ENCODE results near the gene MYRFL.
"Not testable (repeated sequence)": the region's sequence is repeated elsewhere in the genome, so short reads cannot be mapped to it uniquely, and the experiment has no call there.

The MYRFL gene

DNA sequence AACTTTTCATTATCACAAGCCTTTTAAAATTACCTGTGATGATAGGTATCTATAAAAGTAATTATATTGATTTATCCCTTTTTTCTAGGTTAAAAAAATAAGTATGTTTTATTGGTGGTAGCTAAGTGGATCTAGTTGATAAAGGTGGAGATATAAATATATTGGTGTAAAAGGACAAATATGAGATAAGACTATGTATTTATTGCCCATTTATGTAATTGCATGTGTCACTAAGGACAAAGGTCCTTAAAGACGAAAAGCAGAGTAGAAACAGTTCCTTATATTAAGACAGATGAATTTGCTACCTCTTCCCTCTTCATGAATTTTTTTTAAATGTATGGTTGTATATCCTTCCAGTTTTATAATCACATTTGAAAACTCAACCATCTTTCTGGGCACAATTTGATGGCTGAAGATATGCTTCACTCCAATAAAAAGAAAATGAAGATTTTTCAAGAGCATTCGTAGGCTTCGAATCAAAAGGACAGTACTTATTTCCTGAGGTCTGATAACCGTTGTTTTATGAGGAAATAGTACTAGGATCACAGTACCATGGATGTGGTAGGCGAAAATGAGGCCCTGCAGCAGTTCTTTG is at the start of gene MYRFL:
Gene MYRFL (plus strand): TSS at position 262 of the 595 bp plus-strand sequence. CDS start 291 bp downstream, at position 553.
- no peak for DNase-seq

- no peak for DNase-seq
Observed at GRCh38 chr12:69779928-69780327, 45.1 kb upstream of the MYRFL start.

DNA sequence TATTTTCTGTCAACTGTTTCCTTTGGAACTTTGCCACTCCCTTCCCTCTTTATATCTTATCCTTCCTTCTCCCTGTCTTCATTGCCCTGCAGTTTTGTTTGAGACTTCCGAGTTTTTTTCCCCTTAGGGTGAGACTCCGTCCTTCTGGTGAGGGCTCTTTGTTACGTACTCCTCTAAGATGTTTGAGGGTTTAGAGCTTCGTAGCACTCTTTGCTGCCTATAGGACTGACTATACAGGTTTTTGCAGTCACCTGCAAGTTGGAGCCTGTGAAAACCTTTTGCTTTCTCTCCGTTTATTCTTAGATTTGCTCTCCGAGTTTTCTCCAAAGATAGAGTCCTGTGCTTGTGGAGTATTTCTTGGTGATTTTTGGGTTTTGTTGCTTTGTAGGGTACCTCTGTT is 41.7 kb upstream of the MYRFL start:
- DNase-seq: no peak

- DNase-seq: no peak
Observed at GRCh38 chr12:69789351-69789750, 35.7 kb upstream of the MYRFL start.

- DNase-seq: no peak
Observed at GRCh38 chr12:69792533-69792932, 32.5 kb upstream of the MYRFL start.

GRCh38 chr12:69807101-69807897 is 17.7 kb upstream of the MYRFL start:
- not testable (repeated sequence) for DNase-seq

DNA sequence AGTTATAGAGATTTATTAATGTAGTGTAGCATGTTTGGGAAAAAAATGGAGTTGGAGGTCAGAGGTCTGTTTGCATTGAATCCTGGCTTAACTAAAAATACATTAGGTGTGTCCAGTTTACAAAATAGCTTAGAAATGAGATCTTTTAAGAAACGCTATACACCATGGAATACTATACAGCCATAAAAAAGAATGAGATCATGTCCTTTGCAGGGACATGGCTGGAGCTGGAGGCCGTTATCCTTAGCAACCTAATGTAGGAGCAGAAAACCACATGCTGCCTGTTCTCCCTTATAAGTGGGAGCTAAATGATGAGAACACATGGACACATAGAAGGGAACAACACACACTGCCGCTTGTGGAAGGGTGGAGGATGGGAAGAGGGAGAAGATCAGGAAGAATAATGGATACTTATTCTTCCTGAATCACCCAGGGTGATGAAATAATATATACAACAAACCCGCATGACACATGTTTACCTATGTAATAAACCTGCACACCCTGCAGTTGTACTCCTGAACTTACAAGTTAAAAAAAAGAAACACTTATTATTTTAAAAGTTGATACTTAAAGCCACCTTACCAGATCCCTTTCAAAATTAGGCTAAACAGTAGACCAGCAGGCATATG is 14.0 kb upstream of the MYRFL start:
- DNase-seq: no peak

DNA sequence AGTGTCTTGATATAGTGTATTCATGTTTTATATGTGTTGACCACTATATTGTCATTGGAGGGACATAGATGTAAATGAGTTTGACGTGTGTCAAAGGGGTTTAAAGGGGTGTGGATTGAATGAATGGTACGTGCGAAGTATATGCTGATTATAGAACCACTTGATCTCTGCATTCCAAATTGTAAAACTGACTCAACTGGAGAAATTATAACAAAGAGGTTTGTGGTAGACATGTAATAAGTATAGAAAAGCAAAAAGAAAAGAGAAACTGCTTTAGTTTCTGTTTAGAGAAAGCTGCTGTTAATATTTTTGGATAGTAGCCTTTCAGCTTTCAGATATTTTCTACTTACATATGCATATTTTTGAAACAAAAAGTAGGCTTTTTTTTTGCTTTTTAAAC is 8.9 kb upstream of the MYRFL start:
- no peak for DNase-seq

DNA sequence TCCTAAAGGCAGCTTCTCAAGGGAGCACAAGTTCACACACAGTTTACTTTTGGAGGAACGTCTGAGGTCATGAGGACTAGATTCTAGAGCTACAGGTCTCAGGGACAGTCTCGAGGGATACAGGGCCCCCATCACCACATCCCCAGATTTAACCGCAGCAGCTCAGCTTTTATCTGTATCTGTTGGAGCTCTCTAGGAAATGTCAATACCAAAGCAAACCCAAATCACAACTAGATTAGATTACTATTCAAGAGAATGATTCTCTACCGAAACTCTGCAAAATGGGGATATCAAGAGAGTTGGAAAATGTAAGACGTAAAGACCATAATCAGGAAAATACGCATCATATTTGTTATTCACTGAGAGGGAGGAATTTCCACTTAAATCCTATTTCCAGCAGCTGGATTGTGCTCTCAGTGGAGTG is 4.0 kb upstream of the MYRFL start:
- no peak for DNase-seq

- DNase-seq: no peak
Observed at GRCh38 chr12:69821456-69822159, 3.4 kb upstream of the MYRFL start.

- no peak for DNase-seq
Observed at GRCh38 chr12:69822201-69822860, 2.7 kb upstream of the MYRFL start.

DNA sequence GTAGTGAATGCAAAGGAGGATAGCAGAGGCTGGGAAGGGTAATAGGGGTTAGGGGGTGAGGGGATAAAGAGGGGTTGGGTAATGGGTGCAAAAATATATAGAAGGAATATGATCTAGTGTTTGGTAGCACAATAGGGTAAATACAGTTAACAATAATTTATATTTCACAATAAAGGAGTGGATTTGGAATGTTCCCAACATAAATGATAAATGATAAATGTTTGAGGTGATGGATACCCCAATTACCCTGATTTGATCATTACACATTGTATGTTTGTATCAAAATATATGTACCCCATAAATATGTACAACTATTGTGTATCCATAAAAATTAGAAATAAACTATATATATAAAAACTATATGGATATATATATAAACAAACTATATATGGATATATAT is 999 bp upstream of the MYRFL start:
- no peak for DNase-seq

GRCh38 chr12:69828897-69829296 is 3.9 kb downstream of the MYRFL start:
- no peak for DNase-seq

GRCh38 chr12:69833696-69834095 is 8.7 kb downstream of the MYRFL start:
- DNase-seq: no peak

DNA sequence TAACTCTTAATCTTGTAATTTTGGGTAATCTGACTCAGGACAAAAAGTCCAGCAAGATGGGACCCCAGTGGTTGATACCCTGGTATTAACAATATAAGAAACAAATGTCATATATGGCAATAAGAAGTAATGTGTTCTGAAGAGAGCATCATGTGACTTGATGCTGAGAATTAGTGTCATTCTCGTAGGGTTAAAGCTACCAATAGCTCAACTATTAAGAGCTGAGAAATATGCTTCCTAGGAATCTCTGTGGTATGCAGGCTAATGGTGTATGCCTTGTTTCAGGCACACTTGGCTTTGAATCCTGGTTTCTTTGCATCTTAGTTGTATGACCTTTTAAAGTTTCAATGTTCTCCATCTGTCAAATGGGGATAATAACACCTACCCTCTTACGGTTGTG is 9.1 kb downstream of the MYRFL start:
- no peak for DNase-seq

DNA sequence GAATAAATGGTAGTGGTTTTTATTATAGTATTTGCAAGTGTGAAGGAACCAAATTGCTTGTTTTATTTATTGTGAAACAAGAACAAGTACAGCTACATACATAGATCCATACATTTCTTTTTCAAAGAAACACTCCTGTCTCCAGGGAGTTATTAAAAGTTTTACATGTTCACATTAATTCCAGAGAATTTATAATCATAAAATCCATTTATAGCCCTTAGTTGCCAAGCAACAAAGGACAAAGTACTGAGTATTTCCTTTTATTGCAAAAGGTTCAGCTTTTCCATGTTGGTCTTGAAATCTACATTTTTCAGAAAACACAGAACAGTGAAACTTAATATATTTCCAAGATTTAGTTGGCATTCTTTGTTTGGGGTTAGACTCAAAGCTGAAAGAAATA is 9.5 kb downstream of the MYRFL start:
- DNase-seq: no peak

DNA sequence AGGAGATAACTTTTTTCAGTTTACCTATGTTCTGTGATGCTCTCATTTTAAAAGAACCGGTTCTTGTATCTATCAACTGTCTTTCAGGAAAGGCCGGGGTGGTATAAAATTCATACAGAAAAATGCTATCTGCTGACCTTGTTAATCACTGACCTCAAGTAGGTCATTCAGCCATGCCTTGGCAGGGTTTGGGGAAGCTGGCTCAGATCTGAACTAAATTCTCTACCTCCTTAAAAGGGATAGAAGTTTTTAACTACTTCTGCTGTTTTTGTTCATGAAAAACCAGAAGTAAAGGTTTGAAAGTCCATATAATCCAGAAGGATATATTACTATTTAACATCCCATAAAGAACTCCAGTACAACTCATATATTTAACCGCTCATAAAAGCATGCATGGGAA is 10.1 kb downstream of the MYRFL start:
- DNase-seq: no peak

DNA sequence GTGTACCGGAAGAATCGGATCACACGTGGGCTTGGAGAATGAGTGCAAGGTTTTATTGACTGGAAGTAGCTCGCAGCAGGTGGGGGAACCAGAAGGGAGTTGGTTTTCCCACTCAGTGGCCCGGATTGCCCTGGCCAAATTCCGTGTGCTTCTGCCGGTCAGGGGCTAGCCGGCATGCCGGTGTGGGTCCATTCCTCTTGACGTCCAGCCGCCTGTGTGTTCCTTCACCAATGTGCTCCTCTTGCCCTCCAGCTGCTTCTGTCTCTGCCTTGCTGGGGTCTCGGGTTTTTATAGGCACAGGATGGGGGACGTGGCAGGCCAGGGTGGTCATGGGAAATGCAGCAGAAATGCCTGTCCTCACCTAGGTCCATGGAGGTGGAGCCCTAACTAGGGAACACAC is 11.0 kb downstream of the MYRFL start:
- DNase-seq: no peak

DNA sequence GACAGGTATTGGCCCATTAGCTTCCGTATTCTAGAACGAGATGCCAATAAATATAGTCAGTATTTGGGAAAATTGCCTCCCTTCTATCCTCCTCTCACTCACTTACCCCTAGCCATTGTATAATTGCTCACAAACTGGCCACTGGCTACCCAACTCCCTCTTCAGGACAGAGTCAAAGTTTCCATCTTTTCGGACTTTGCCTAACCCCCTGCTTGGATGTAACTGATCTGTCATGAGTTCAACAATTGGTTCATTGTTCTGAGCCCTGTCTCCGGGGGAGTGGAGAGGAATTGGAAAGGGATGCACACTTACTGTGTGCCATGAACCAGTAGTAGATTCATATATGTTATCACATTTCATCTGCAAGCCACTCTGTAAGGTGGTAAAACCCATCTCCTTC is 12.2 kb downstream of the MYRFL start:
- no peak for DNase-seq

GRCh38 chr12:69837657-69838415 is 12.8 kb downstream of the MYRFL start:
- no peak for DNase-seq

- DNase-seq: no peak
Observed at GRCh38 chr12:69840727-69841126, 15.7 kb downstream of the MYRFL start.

DNA sequence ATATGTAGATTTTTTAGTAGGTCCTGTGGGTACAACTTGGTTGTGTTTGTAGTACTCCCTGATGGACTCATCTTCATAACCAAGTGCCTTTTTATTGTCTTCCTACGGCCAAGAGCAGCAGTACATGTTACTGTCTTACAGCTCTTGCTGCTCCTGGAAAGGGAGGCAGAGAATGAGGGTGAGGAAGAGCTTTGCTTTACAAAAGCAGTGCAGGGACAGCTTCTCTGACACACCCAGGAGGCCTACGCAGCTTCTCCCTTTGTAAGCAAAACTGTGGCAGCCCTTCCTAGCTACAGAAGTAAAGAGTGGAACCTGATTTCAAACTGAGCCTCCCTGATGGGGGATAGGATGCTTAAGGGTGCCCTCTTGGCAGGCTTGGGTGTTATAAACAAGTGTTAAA is 18.6 kb downstream of the MYRFL start:
- DNase-seq: no peak

Data from NCI-H2171 (cell line).